Thyroid gland (tissue), 4 donors: ENCODE measurements around the gene CX3CR1. TPM values are rescaled to one million over a fixed set of nuclear protein-coding genes. Genes with fewer than 3 reads are reported as not detected.

Experiments used
- DNase-seq, 2 donors: peaks; one replicate each; pipeline ENCODE4 v3.0.0-alpha.2; 2019
- H3K27ac ChIP-seq, 3 donors: fragments of 200-600 bp; sonication (generic); 1 replicate in 2 of 3; 2 replicates in 1 of 3; pipeline ENCODE4 v1.5.1; 2016 to 2019; ENCODE audit warnings: mild to moderate bottlenecking in 1 of 3, moderate library complexity in 1 of 3
- H3K27me3 ChIP-seq: fragments of 200-600 bp; sonication (generic); one replicate; pipeline ENCODE4 v1.5.1; 2019
- H3K36me3 ChIP-seq, 2 donors: fragments of 200-600 bp; sonication (generic); one replicate each; pipeline ENCODE4 v1.5.1; 2016 to 2019
- H3K4me1 ChIP-seq, 2 donors: fragments of 200-600 bp; sonication (generic); one replicate each; pipeline ENCODE4 v1.5.1; 2017 to 2019
- H3K4me3 ChIP-seq, 3 donors: fragments of 200-600 bp; sonication (generic); replicated peaks in 1 of 3; 1 replicate in 2 of 3; 2 replicates in 1 of 3; pipeline ENCODE4 v1.5.1; 2016; ENCODE audit warnings: mild to moderate bottlenecking in 1 of 3
- H3K9me3 ChIP-seq: fragments of 200-600 bp; sonication (generic); one replicate; pipeline ENCODE4 v1.5.1; 2017
- CTCF ChIP-seq, 6 experiments: fragments of 200-600 bp in 3 of 6; fragments of 450-650 bp in 3 of 6; sonication (generic) in 3 of 6; IDR thresholded peaks; one replicate each; pipeline ENCODE4 v1.5.1; 2016 to 2019; ENCODE audit warnings: antibody characterized with exemption in 6 of 6, mild to moderate bottlenecking in 2 of 6, inconsistent platforms in 1 of 6, moderate library complexity in 1 of 6
- POLR2A ChIP-seq, 2 donors: fragments of 450-650 bp; IDR thresholded peaks; one replicate each; pipeline ENCODE4 v1.6.1; 2017; ENCODE audit warnings: antibody characterized with exemption in 2 of 2, mild to moderate bottlenecking in 2 of 2, moderate library complexity in 1 of 2
- WGBS, 2 donors: methylation state at CpG; one replicate each; pipeline ENCODE4 v1.1.5; 2017; 5-methylcytosine and 5-hydroxymethylcytosine counted together
- intact Hi-C: fragments of 100-400 bp; cut with DNase I; formaldehyde crosslinking; loops from one replicate; pipeline ENCODE4 v1.15.1; 2023
- total RNA-seq, 4 donors: library from RNA; depleted of rRNA; stranded (reverse); fragments of >200 nt; gene quantifications; one replicate each; pipeline ENCODE4 v1.2.3, GENCODE V29; 2016

The CX3CR1 gene
- total RNA-seq, 4 donors from 2014 or later = 0.27 to 1.9 (median 1.1) TPM; not detected in 1

- Histone ChIP-seq H3K9me3 (no peaks in the 10 kb centered on the region), H3K4me3 (no peak overlapping the region), H3K27ac (no peak overlapping the region), H3K36me3 (no peaks in the 10 kb centered on the region), H3K4me1 (peaks cover 0 to 13% of the 10 kb centered on the region in 2 donors), H3K27me3 (no peaks in the 10 kb centered on the region)
- intact Hi-C loops = loop anchor here (5.0 kb wide), 1 partner anchor 80 kb away; no protein-coding TSS in a partner anchor
- TF ChIP-seq CTCF (IDR thresholded peaks at IDR 0.05) (no peak), POLR2A (IDR thresholded peaks at IDR 0.05) (no peak)
- DNase-seq = no peak
- 76 to 79% methylated on average over 8 of the region's 8 CpGs for WGBS, 2 donors
Observed at GRCh38 chr3:39287216-39288164, 7.7 kb upstream of the CX3CR1 start.

GRCh38 chr3:39286771-39287170, 6.9 kb upstream of the CX3CR1 start:
- Histone ChIP-seq H3K36me3 (no peaks in the 10 kb centered on the region), H3K9me3 (no peaks in the 10 kb centered on the region), H3K27ac (no peak overlapping the region), H3K27me3 (no peaks in the 10 kb centered on the region), H3K4me1 (peaks cover 0 to 12% of the 10 kb centered on the region in 2 donors), H3K4me3 (no peak overlapping the region)
- 82 to 86% methylated on average over 3 of the region's 3 CpGs for WGBS, 2 donors
- DNase-seq = no peak
- intact Hi-C loops = loop anchor here (5.0 kb wide), 1 partner anchor 79 kb away; no protein-coding TSS in a partner anchor
- no peak for TF ChIP-seq CTCF (IDR thresholded peaks at IDR 0.05)
- no peak for TF ChIP-seq POLR2A (IDR thresholded peaks at IDR 0.05)

- Histone ChIP-seq H3K27me3 (no peaks in the 10 kb centered on the region), H3K27ac (no peak overlapping the region), H3K4me1 (peaks cover 0 to 1% of the 10 kb centered on the region in 2 donors), H3K9me3 (no peaks in the 10 kb centered on the region), H3K36me3 (no peaks in the 10 kb centered on the region), H3K4me3 (no peak overlapping the region)
- TF ChIP-seq POLR2A (IDR thresholded peaks at IDR 0.05) (no peak), CTCF (IDR thresholded peaks at IDR 0.05) (no peak)
- intact Hi-C loops = loop anchor here (5.0 kb wide), 1 partner anchor 78 kb away; no protein-coding TSS in a partner anchor
- DNase-seq = no peak
Observed at GRCh38 chr3:39285332-39285731, 5.5 kb upstream of the CX3CR1 start.

GRCh38 chr3:39284457-39284881, 4.6 kb upstream of the CX3CR1 start:
- Histone ChIP-seq H3K36me3 (no peaks in the 10 kb centered on the region), H3K9me3 (no peaks in the 10 kb centered on the region), H3K27me3 (no peaks in the 10 kb centered on the region), H3K27ac (no peak overlapping the region), H3K4me1 (no peaks in the 10 kb centered on the region), H3K4me3 (no peak overlapping the region)
- no peak for TF ChIP-seq POLR2A (IDR thresholded peaks at IDR 0.05)
- TF ChIP-seq CTCF (IDR thresholded peaks at IDR 0.05) = no peak
- intact Hi-C loops = loop anchor here (5.0 kb wide), 1 partner anchor 162 kb away; no protein-coding TSS in a partner anchor
- 73 to 74% methylated on average over 5 of the region's 5 CpGs for WGBS, 2 donors
- no peak for DNase-seq

GRCh38 chr3:39282057-39282456, 2.2 kb upstream of the CX3CR1 start:
- WGBS, 2 donors = 68 to 74% methylated on average over 5 to 6 of the region's 6 CpGs
- Histone ChIP-seq H3K27me3 (no peaks in the 10 kb centered on the region), H3K4me1 (no peaks in the 10 kb centered on the region), H3K9me3 (no peaks in the 10 kb centered on the region), H3K27ac (no peak overlapping the region), H3K36me3 (no peaks in the 10 kb centered on the region), H3K4me3 (no peak overlapping the region)
- DNase-seq = no peak
- TF ChIP-seq CTCF (IDR thresholded peaks at IDR 0.05) (no peak), POLR2A (IDR thresholded peaks at IDR 0.05) (no peak)
- intact Hi-C loops = loop anchor here (5.0 kb wide), 1 partner anchor 160 kb away; no protein-coding TSS in a partner anchor
